A673 (cell line): ENCODE data around the gene GON4L. TPM values are rescaled to one million over a fixed set of nuclear protein-coding genes. Genes with fewer than 3 reads are reported as not detected.

Experiments
- BruUV-seq: library from RNA; stranded (reverse); fragments of 400-500 nt; replicated peaks from 2 replicates; lab custom pipeline; 2021; lab: Mats Ljungman, UMichigan
- CTCF ChIA-PET: fragments of 300-600 bp; sonication (Branson Sonifier 250); formaldehyde crosslinking; loops from one replicate; lab custom pipeline; 2022; ENCODE audit warnings: antibody characterized with exemption; lab: Charles Lee
- POLR2A ChIA-PET: fragments of 300-600 bp; sonication (Branson Sonifier 250); formaldehyde crosslinking; loops from one replicate; lab custom pipeline; 2022; ENCODE audit warnings: antibody characterized with exemption; ENCODE audit not compliant: low non-redundant PET; lab: Charles Lee
- DNase-seq: peaks from one replicate; pipeline ENCODE4 v3.0.0-alpha.2; 2015; ENCODE audit warnings: low spot score
- H3K27ac ChIP-seq: fragments of 200-600 bp; sonication (generic); 2 replicates; pipeline ENCODE4 v1.5.1; 2016; ENCODE audit warnings: mixed run types, low read depth, mild to moderate bottlenecking, mixed read lengths, antibody characterized with exemption, low read length; ENCODE audit not compliant: poor library complexity, severe bottlenecking
- H3K27me3 ChIP-seq: fragments of 200-600 bp; sonication (generic); replicated peaks from 2 replicates; pipeline ENCODE4 v1.6.1; 2017; ENCODE audit warnings: mixed run types, low read depth, mild to moderate bottlenecking, mixed read lengths, antibody characterized with exemption, low read length; ENCODE audit not compliant: insufficient read depth, poor library complexity
- H3K36me3 ChIP-seq: fragments of 200-600 bp; sonication (generic); 2 replicates; pipeline ENCODE4 v1.6.1; 2016; ENCODE audit warnings: mixed run types, mild to moderate bottlenecking, mixed read lengths, antibody characterized with exemption, low read length; ENCODE audit not compliant: insufficient read depth, poor library complexity, severe bottlenecking
- H3K4me1 ChIP-seq: fragments of 200-600 bp; sonication (generic); 2 replicates; pipeline ENCODE4 v1.6.1; 2017; ENCODE audit warnings: mixed run types, mild to moderate bottlenecking, mixed read lengths, antibody characterized with exemption, low read length; ENCODE audit not compliant: insufficient read depth, poor library complexity, severe bottlenecking
- H3K4me3 ChIP-seq: fragments of 200-600 bp; sonication (generic); 2 replicates; pipeline ENCODE4 v1.5.1; 2016; ENCODE audit warnings: low read depth, mixed run types, mild to moderate bottlenecking, mixed read lengths, low read length; ENCODE audit not compliant: poor library complexity, severe bottlenecking
- H3K9me3 ChIP-seq: fragments of 200-600 bp; sonication (generic); 2 replicates; pipeline ENCODE4 v1.6.1; 2016; ENCODE audit warnings: mixed run types, low read depth, mild to moderate bottlenecking, mixed read lengths, antibody characterized with exemption, low read length; ENCODE audit not compliant: poor library complexity, severe bottlenecking
- CTCF ChIP-seq: fragments of 300-800, 200-600 bp; sonication (generic); conservative IDR thresholded peaks from 2 replicates; pipeline ENCODE4 v1.5.1; 2017; ENCODE audit warnings: low read depth, mild to moderate bottlenecking, antibody characterized with exemption, low read length, moderate library complexity, mixed read lengths
- EZH2 ChIP-seq: fragments of 200-600 bp; sonication (generic); IDR thresholded peaks from 2 replicates; pipeline ENCODE4 v1.6.1; 2017; ENCODE audit warnings: borderline replicate concordance, low read depth, mild to moderate bottlenecking, mixed read lengths, antibody characterized with exemption, low read length; ENCODE audit not compliant: poor library complexity, severe bottlenecking
- intact Hi-C: fragments of 100-400 bp; cut with micrococcal nuclease; formaldehyde crosslinking; loops from one replicate; pipeline ENCODE4 v1.10.0; 2022; ENCODE audit not compliant: unreplicated experiment
- total RNA-seq: library from RNA; stranded (reverse); gene quantifications from 2 replicates; pipeline ENCODE4 v1.2.3, GENCODE V29; 2021

The GON4L gene
- total RNA-seq, 1 experiment from 2014 or later: 55.7 TPM

GRCh38 chr1:155864393-155864792 is 7.4 kb upstream of the GON4L start:
- no peak for DNase-seq
- no peaks in the 10 kb centered on the region for H3K9me3 ChIP-seq
- intact Hi-C loops: no loop called here
- no peak overlapping the region for H3K27ac ChIP-seq
- TF ChIP-seq EZH2 (no peak), CTCF (no peak)
- BruUV-seq: no TSS peak
- ChIA-PET CTCF (no interaction called here), POLR2A (no interaction called here)
- no peaks in the 10 kb centered on the region for H3K27me3 ChIP-seq
- H3K36me3 ChIP-seq: no peaks in the 10 kb centered on the region
- peaks cover 6% of the 10 kb centered on the region for H3K4me1 ChIP-seq
- H3K4me3 ChIP-seq: no peak overlapping the region

- H3K4me3 ChIP-seq: no peak overlapping the region
- peaks cover 6% of the 10 kb centered on the region for H3K4me1 ChIP-seq
- TF ChIP-seq EZH2: no peak
- no peak for TF ChIP-seq CTCF
- no peak overlapping the region for H3K27ac ChIP-seq
- DNase-seq: no peak
- intact Hi-C loops: no loop called here
- CTCF ChIA-PET: no interaction called here
- H3K9me3 ChIP-seq: no peaks in the 10 kb centered on the region
- POLR2A ChIA-PET: no interaction called here
- BruUV-seq: no TSS peak
- no peaks in the 10 kb centered on the region for H3K36me3 ChIP-seq
- no peaks in the 10 kb centered on the region for H3K27me3 ChIP-seq
These were observed 4.9 kb upstream of the GON4L start for GRCh38 chr1:155861896-155862295.

GRCh38 chr1:155860970-155861510 is 4.0 kb upstream of the GON4L start:
- POLR2A ChIA-PET: interaction anchor here (0.5 kb wide), 1 partner anchor 851 kb away, joined by 3 read pairs; no protein-coding TSS in a partner anchor
- Histone ChIP-seq H3K9me3 (no peaks in the 10 kb centered on the region), H3K27me3 (no peaks in the 10 kb centered on the region), H3K36me3 (no peaks in the 10 kb centered on the region), H3K4me1 (peaks cover 10% of the 10 kb centered on the region), H3K27ac (peak overlapping the region; percentile 73), H3K4me3 (peak overlapping the region; percentile 50)
- no peak for DNase-seq
- CTCF ChIA-PET: no interaction called here
- intact Hi-C loops: no loop called here
- no peak for TF ChIP-seq CTCF
- TF ChIP-seq EZH2: no peak
- BruUV-seq: TSS peak; percentile 91
